AG04449 (cell line): ENCODE measurements around the gene FXYD3.

Source experiments
- CTCF ChIA-PET: fragments of 350-600 bp; formaldehyde crosslinking; extraction: SDS; loops from one replicate; lab custom pipeline; 2021; ENCODE audit warnings: antibody characterized with exemption; lab: Yijun Ruan, JAX
- POLR2A ChIA-PET: fragments of 400-600, 350-600 bp; formaldehyde crosslinking; extraction: SDS; loops from one replicate; lab custom pipeline; 2020; ENCODE audit warnings: antibody characterized with exemption, inconsistent platforms; lab: Yijun Ruan, JAX
- DNase-seq: peaks from one replicate; pipeline ENCODE4 v3.0.0-alpha.2; 2010; ENCODE audit warnings: low read depth, low spot score
- H3K4me3 ChIP-seq: 2 replicates; pipeline ENCODE4 v1.5.1; 2011; ENCODE audit warnings: low read depth, mild to moderate bottlenecking, control low read depth, low read length
- CTCF ChIP-seq: IDR thresholded peaks from one replicate; pipeline ENCODE4 v1.5.1; 2011; ENCODE audit warnings: mild to moderate bottlenecking, moderate library complexity, low read length, control low read depth, inconsistent platforms; ENCODE audit not compliant: insufficient read depth; ENCODE audit errors: missing control alignments

Gene FXYD3

GRCh38 chr19:35083691-35084508, 31.7 kb upstream of the FXYD3 start:
- ChIA-PET CTCF (interaction anchor here (0.9 to 9.6 kb wide), 6 partner anchors 14 to 70 kb away, joined by 3 to 89 read pairs (median 10); partner anchors contain the start of gene LGI4), POLR2A (no interaction called here)
- H3K4me3 ChIP-seq = no peak overlapping the region
- TF ChIP-seq CTCF = no peak
- no peak for DNase-seq

- CTCF ChIA-PET = interaction anchor here (2.1 to 9.6 kb wide), 4 partner anchors 14 to 52 kb away, joined by 9 to 89 read pairs (median 17); partner anchors contain the start of gene LGI4
Measured at GRCh38 chr19:35084509-35084762, 31.2 kb upstream of the FXYD3 start.

GRCh38 chr19:35085947-35086346, 29.7 kb upstream of the FXYD3 start:
- TF ChIP-seq CTCF = no peak
- no peak for DNase-seq
- ChIA-PET POLR2A (no interaction called here), CTCF (interaction anchor here (0.7 to 9.6 kb wide), 6 partner anchors 13 to 50 kb away, joined by 3 to 89 read pairs (median 12); partner anchors contain the start of gene LGI4)
- H3K4me3 ChIP-seq = no peak overlapping the region

More at GRCh38 chr19:35084509-35084762, 31.2 kb upstream of the FXYD3 start:
- TF ChIP-seq CTCF = no peak
- POLR2A ChIA-PET = no interaction called here
- no peak for DNase-seq
- no peak overlapping the region for H3K4me3 ChIP-seq

GRCh38 chr19:35086455-35086854, 29.2 kb upstream of the FXYD3 start:
- TF ChIP-seq CTCF = no peak
- no peak overlapping the region for H3K4me3 ChIP-seq
- no peak for DNase-seq
- ChIA-PET CTCF (interaction anchor here (1.0 to 9.6 kb wide), 7 partner anchors 12 to 55 kb away, joined by 3 to 89 read pairs (median 14); partner anchors contain the start of gene LGI4), POLR2A (no interaction called here)

GRCh38 chr19:35087393-35087792, 28.2 kb upstream of the FXYD3 start:
- ChIA-PET CTCF (interaction anchor here (0.8 to 9.6 kb wide), 5 partner anchors 17 to 54 kb away, joined by 3 to 89 read pairs (median 20); partner anchors contain the start of gene LGI4), POLR2A (interaction anchor here (1.3 kb wide), 1 partner anchor 37 kb away, joined by 5 read pairs; no protein-coding TSS in a partner anchor)
- no peak for TF ChIP-seq CTCF
- no peak for DNase-seq
- no peak overlapping the region for H3K4me3 ChIP-seq
